ENCODE data around the gene CHCHD4.

DNA sequence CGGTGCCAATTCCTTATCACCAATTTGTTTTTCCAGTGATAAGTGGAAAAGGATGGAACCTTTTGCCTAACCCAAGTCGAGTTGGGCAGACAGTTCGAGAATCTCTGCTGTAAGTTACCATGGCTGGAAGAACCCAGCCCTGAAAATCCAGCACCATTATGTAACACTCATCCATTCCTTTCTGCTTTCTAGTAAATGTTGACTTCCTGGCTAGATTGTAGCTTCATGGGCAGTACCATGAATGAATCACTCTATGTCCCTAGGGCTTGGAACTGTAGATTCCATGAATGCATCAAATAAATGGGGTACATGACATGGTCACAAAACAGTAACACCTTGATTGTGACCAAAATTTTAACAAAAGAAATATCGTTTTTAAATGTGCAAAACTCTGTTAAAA lies 14.0 kb downstream of the CHCHD4 start:
- TF ChIP-seq, protein P1, sequence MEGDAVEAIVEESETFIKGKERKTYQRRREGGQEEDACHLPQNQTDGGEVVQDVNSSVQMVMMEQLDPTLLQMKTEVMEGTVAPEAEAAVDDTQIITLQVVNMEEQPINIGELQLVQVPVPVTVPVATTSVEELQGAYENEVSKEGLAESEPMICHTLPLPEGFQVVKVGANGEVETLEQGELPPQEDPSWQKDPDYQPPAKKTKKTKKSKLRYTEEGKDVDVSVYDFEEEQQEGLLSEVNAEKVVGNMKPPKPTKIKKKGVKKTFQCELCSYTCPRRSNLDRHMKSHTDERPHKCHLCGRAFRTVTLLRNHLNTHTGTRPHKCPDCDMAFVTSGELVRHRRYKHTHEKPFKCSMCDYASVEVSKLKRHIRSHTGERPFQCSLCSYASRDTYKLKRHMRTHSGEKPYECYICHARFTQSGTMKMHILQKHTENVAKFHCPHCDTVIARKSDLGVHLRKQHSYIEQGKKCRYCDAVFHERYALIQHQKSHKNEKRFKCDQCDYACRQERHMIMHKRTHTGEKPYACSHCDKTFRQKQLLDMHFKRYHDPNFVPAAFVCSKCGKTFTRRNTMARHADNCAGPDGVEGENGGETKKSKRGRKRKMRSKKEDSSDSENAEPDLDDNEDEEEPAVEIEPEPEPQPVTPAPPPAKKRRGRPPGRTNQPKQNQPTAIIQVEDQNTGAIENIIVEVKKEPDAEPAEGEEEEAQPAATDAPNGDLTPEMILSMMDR (IDR thresholded peaks at IDR 0.05): no peak
- TF ChIP-seq POLR2A (IDR thresholded peaks at IDR 0.05; ENCODE audit: low read depth) (no peak), EP300 (IDR thresholded peaks at IDR 0.05) (no peak)
